CD4-positive, alpha-beta T cell treated with Interleukin-15 for 1 hour (primary cell): ENCODE measurements around the gene LSM10.

Experiments used
- DNase-seq: peaks from one replicate; pipeline ENCODE4 v3.0.0-alpha.2; 2020

LSM10 gene

GRCh38 chr1:36382231-36382630 lies 15.5 kb downstream of the LSM10 start:
- no peak for DNase-seq

DNA sequence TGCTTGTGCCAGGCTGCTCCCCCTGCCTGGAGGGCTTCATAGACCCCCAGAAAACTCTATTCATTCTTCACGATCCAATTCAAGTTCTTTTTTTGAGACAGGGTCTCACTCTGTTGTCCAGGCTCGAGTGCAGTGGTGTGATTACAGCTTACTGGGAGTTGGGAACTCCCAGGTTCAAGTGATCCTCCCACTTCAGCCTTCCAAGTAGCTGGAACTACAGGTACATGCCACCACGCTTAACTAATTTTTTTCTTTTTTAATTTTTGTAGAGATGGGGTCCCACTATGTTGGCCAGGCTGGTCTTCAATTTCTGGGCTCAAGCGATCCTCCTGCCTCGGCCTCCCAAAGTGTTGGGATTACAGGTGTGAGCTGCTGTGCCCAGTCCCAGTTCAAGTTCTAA lies 16.3 kb downstream of the LSM10 start:
- DNase-seq, result no peak

- no peak for DNase-seq
Observed at GRCh38 chr1:36380782-36381181, 16.9 kb downstream of the LSM10 start.

DNA sequence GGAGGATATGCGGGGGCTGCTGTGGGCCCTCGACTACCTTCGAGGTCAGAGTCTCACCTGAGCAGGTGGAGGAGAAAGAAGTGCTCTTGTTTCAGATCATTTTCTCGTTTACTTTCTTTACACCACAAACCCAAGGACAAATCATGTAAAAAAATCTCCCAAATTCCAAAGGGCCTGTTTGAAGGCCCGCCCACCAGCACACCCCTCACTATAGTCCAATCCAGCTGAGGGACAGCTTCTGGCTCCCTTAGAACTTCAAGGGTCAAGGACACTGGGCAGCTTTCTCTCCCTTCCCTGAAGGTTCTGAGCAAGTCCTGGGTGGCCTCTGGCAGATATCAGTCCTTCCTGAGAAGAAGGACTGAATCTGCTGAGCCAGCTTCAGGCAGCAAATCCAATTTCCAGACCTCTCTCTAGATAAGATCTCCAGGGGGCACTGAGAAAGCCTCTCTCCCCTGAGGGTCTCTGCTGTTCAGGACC lies 17.5 kb downstream of the LSM10 start:
- DNase-seq, result no peak

- no peak for DNase-seq
Observed at GRCh38 chr1:36377791-36378492, 19.8 kb downstream of the LSM10 start.

DNA sequence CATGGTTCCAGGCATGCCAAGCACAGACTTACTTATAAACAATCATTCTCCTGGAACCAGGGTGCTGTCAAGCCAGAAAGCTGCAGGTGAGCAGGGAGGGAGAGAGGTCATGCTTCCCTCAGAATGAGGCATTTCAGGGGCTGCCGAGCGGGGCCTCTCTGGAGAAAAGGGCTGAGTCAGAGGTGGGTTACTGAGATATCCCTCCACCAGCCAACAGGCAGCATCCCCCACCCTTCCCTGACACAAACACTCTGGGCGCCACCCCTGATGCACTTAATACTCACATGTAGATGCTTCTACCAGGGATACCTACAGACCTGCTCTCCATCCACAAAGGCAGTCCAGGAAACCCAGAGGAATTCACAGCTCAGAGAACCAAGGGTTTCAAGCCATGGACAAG lies 25.1 kb downstream of the LSM10 start:
- no peak for DNase-seq

DNA sequence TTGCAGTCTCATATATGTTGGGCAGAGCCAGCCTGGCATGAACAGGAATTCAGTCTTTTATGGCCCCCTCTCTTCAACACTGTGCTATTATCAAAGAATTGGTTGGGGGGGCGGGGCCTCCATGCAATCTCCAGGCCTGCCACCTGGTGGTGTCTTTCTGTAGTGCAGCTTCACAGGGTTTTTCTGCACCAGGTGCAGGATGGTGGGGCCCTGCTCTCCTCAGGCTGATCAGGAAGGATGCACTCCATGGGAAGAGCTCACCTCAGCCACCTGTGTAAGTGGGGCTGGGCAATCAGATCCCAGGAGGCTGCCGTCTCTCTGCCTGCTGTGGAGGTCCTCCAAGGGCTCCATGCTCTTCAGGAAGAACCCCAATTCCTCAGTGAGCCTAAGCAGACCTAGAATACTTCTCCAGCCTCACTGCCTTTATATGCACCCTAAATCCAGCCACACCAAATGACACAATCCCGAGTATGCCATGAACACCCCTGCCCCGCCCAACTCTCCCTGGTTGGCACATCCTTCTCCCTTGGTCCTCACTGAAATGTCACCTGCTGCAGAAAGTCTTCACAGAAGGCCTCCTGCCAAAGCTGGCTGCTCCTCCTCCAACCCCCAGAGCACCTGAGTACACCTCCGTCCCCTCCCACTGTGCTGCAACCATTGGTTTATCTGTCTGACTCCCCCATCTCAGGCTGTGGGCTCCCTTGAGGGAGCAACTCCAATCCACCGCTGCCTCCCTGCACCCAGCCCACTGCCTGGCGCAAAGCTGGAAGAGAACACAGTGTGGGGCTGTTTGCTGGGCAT lies 28.4 kb downstream of the LSM10 start:
- DNase-seq, result peak; percentile 73

DNA sequence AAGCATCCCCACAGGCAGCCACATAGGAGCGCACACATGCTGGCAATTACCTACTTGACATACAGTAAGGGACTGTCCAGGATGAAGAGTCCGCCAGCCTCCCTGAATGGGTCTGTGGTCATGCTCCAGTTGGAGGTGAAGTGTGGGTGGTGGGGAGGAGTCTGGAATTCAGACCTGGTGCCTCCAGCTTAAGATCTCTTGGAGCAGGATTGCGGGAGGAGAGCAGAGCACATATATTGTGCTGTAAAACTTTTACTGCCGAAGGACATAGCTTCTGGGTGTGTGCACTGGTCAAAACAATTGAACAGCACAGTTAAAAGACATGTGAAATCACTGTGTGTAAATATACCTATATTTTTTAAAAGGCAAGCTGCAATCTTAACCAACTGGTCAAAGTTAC lies 29.9 kb downstream of the LSM10 start:
- no peak for DNase-seq

DNA sequence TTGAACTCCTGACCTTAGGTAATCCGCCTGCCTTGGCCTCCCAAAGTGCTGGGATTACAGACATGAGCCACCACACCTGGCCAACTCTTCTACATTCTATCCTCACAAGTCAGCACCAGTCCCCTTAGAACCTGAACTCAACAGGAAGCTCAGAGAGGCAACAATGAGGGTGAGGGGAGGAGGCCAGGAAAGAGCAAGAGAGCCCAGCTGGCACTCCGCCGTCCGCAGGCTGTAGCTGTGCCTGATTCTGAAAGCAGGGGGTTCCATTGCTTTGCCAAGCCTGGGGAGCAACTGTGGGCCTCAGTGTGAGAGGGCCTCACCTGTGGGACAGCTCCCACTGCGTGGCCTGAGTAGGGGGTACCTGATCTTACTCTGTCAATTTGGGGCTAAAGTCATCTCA lies 30.6 kb downstream of the LSM10 start:
- DNase-seq, result no peak

DNA sequence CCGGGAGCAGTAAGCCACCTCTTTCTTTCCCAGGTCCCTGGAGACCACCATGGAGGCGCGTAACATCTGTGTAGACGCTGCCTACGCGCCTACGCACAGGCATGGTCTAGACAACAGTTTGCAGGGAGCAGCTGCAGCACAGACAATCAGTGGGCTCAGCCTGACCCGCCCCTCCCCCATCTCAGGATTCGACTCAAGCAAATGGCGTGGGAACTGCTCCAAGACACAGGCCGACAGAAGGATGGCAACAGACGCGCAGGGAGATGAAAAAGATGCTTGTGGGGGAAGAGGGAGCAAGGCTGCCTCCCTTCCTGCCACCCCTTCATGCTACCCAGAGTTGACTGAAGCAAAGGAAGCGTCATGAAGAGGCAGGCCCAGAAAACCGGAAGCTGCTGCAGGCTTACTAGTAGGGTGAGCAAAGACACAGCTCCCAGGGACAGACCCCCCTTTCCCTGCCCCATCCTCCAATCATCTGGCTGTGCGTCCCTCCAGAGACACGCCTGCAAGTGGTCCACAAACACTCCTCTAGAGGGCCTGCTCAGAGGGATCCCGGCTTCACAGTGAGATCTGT lies 31.5 kb downstream of the LSM10 start:
- DNase-seq, result peak; percentile 74

DNA sequence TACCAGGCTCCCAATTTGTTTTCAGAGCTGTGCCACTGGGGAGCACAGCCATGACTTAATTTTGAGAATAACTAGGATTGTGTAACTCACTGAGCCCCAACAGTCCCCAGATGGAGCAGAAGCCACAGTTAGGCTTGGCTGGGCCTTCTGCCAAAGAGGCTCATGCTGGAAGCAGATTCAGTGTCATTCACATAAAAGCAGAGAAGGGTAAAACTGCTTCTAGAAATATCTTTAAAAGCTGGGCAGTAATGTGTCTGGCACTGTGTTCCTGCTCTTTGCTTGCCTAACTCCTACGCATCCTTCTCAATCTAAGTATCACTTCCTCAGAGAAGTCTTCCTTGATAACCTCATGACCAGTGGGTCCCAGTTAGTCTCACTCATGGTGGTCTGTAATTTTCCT lies 32.3 kb downstream of the LSM10 start:
- no peak for DNase-seq

DNA sequence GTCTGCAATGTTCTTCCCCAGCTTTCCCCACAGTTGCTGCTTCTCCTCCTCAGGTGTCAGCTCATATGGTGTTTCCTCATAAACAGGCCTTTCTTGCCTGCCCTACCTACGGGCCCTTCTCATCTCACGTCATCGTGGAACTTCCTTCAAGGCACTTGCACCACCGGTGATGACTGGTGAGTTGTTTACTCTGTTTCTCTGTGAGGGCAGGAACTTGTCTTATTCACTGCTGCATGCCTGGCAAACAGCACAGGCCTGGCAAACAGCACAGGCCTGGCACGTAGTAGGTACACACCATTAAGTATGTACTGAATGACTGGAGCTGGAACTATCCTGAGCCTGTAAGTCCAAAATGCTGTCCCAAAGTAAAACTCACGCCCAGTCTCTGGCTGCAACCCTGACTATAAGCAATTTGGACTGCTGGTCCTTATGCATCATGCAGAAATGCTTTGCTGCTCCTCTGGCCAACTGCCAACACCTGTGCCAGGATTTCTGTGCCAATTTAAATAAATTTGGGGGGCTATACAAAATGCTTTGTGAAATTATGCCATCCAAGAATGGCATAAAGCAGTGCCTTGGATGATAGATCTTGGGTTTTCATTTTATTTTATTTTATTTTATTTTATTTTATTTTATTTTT lies 37.7 kb downstream of the LSM10 start:
- DNase-seq, result peak; percentile 60

GRCh38 chr1:36359383-36359782 lies 38.3 kb downstream of the LSM10 start:
- DNase-seq, result no peak

DNA sequence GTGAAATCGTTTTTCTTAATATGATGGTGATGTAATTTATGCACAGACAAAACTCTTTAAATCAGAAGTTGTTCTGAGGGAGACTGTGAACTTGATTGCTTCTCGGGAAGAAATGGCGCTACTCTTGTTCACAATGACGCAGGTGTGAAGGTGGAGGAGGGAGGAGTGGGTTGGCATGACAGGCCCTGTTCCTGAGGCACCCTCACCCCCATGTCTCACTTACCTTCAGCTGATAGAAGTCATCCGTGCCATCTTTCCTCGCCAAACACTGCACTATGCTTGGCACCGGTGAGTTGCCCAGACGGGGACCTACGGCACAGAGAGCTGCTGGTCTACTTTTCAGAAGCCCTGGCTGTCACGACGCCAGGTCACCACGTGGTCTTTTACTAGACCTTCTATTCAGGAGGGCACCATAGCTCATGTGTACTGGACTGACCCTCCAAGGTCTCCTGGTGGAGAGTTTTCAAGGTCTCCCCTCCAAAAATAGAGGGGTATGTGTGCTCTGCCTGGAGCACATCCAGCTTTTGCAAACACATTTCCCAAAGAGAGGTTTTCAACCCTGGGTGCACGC lies 39.1 kb downstream of the LSM10 start:
- DNase-seq, result no peak

- DNase-seq, result no peak
Observed at GRCh38 chr1:36355811-36356210, 41.9 kb downstream of the LSM10 start.

GRCh38 chr1:36354486-36354885 lies 43.2 kb downstream of the LSM10 start:
- no peak for DNase-seq

- no peak for DNase-seq
Observed at GRCh38 chr1:36352910-36353878, 44.5 kb downstream of the LSM10 start.

GRCh38 chr1:36352125-36352909 lies 45.4 kb downstream of the LSM10 start:
- no peak for DNase-seq

GRCh38 chr1:36351227-36351977 lies 46.3 kb downstream of the LSM10 start:
- no peak for DNase-seq

DNA sequence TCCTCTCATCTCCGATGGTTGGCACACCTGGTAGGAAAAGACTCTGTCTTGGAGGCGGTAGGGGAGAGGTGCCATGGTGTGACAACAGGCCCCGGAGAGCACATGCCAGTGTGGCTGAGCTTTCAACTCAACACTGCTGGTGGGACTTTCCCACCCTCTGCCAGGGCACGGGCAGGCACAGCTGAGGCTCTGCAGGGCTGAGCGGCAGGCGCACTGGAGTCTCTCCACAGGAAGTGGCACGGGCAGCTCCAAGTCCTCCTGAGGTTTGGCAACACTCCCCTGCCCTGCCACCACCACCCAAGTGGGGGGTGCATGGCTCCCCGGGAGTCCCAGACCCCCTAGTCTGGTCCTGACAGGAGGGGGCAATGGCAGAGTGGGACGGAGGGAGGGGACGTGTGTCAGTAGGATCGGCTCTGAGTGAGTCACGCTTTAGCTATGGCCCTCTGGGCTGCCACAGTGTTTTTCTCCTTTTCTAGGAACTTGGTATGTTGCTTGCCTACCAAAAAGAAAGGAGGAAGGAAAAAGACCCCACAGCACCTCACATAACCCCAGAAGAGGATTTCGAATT lies 47.0 kb downstream of the LSM10 start:
- DNase-seq, result peak; percentile 48
